WTC11 (cell line): ENCODE data around the gene MYCBPAP. TPM values are rescaled to one million over a fixed set of nuclear protein-coding genes. Genes with fewer than 3 reads are reported as not detected.
A peak's percentile ranks its signal among the peaks of the same experiment; 100 is the strongest.

Source experiments
- ATAC-seq: fragments of 200-7000 bp; cut with Tn5 transposase; 2 replicates; pipeline ENCODE4 v1.10.0; 2021; ENCODE audit warnings: mild to moderate bottlenecking, moderate library complexity
- CTCF ChIA-PET: fragments of 300-600 bp; sonication (Branson Sonifier 250); formaldehyde crosslinking; loops from one replicate; lab custom pipeline; 2021; ENCODE audit warnings: antibody characterized with exemption; lab: Charles Lee
- POLR2A ChIA-PET: fragments of 350-600 bp; sonication (Branson Sonifier 250); formaldehyde crosslinking; loops from one replicate; lab custom pipeline; 2021; ENCODE audit warnings: antibody characterized with exemption; lab: Charles Lee
- DNase-seq: peaks from one replicate; pipeline ENCODE4 v3.0.0; 2021; ENCODE audit warnings: low spot score
- H3K27ac Mint-ChIP-seq: 2 replicates; pipeline ENCODE4 v1.8.0; 2021; ENCODE audit warnings: mixed read lengths
- H3K27me3 Mint-ChIP-seq: 2 replicates; pipeline ENCODE4 v1.8.0; 2021; ENCODE audit warnings: low read depth, mild to moderate bottlenecking, moderate library complexity, mixed read lengths
- H3K36me3 Mint-ChIP-seq: 2 replicates; pipeline ENCODE4 v1.8.0; 2021; ENCODE audit warnings: mixed read lengths
- H3K4me1 Mint-ChIP-seq: 2 replicates; pipeline ENCODE4 v1.8.0; 2022; ENCODE audit warnings: mixed read lengths
- H3K4me3 Mint-ChIP-seq: 2 replicates; pipeline ENCODE4 v1.8.0; 2021; ENCODE audit warnings: mild to moderate bottlenecking, moderate library complexity, mixed read lengths
- H3K9me3 Mint-ChIP-seq: 2 replicates; pipeline ENCODE4 v1.8.0; 2021; ENCODE audit warnings: mixed read lengths
- ARID4B ChIP-seq: sonication (generic); formaldehyde crosslinking; IDR thresholded peaks from 2 replicates; pipeline ENCODE4 v1.8.0; 2023; ENCODE audit warnings: missing genetic modification reagents, mild to moderate bottlenecking, borderline replicate concordance
- IRF1 ChIP-seq: sonication (generic); formaldehyde crosslinking; IDR thresholded peaks from 2 replicates; pipeline ENCODE4 v1.8.0; 2023; ENCODE audit warnings: missing genetic modification reagents
- MLX ChIP-seq: sonication (generic); formaldehyde crosslinking; IDR thresholded peaks from 2 replicates; pipeline ENCODE4 v1.8.1; 2023; ENCODE audit warnings: mild to moderate bottlenecking, missing genetic modification reagents, moderate library complexity
- MXD4 ChIP-seq: fragments of 250-450 bp; sonication (Bioruptor Pico); IDR thresholded peaks from 2 replicates; pipeline ENCODE4 v1.8.0; 2021; ENCODE audit warnings: mild to moderate bottlenecking, moderate library complexity, borderline replicate concordance
- NFATC4 ChIP-seq: fragments of 250-450 bp; sonication (Bioruptor Pico); IDR thresholded peaks from 2 replicates; pipeline ENCODE4 v1.9.0; 2021; ENCODE audit warnings: mild to moderate bottlenecking
- OVOL2 ChIP-seq: fragments of 250-450 bp; sonication (Bioruptor Pico); IDR thresholded peaks from 2 replicates; pipeline ENCODE4 v1.9.0; 2021; ENCODE audit warnings: mild to moderate bottlenecking, borderline replicate concordance
- SOX15 ChIP-seq: fragments of 250-450 bp; sonication (Bioruptor Pico); IDR thresholded peaks from 2 replicates; pipeline ENCODE4 v1.9.0; 2021; ENCODE audit warnings: mild to moderate bottlenecking
- SP1 ChIP-seq: sonication (generic); formaldehyde crosslinking; conservative IDR thresholded peaks from 2 replicates; pipeline ENCODE4 v1.8.1; 2022; ENCODE audit warnings: missing genetic modification reagents
- ZBTB43 ChIP-seq: sonication (generic); formaldehyde crosslinking; IDR thresholded peaks from 2 replicates; pipeline ENCODE4 v1.8.1; 2023; ENCODE audit warnings: mild to moderate bottlenecking, missing genetic modification reagents
- ZNF138 ChIP-seq: sonication (generic); formaldehyde crosslinking; conservative IDR thresholded peaks from 2 replicates; pipeline ENCODE4 v1.8.1; 2022; ENCODE audit warnings: mild to moderate bottlenecking, moderate library complexity, missing genetic modification reagents
- ZNF263 ChIP-seq: sonication (generic); formaldehyde crosslinking; IDR thresholded peaks from 2 replicates; pipeline ENCODE4 v1.8.1; 2022; ENCODE audit warnings: low read depth, mild to moderate bottlenecking, moderate library complexity, missing genetic modification reagents
- ZNF425 ChIP-seq: fragments of 250-450 bp; sonication (Bioruptor Pico); conservative IDR thresholded peaks from 2 replicates; pipeline ENCODE4 v1.9.0; 2021; ENCODE audit warnings: mild to moderate bottlenecking
- total RNA-seq: library from RNA; stranded (reverse); gene quantifications from 3 replicates; pipeline ENCODE4 v1.2.3, GENCODE V29; 2021
- TF ChIP-seq, protein P1 (sequence below): fragments of 250-450 bp; sonication (Bioruptor Pico); IDR thresholded peaks from 2 replicates; pipeline ENCODE4 v1.8.0; 2021; ENCODE audit warnings: mild to moderate bottlenecking
- TF ChIP-seq, protein P2 (sequence below): sonication (generic); formaldehyde crosslinking; IDR thresholded peaks from 2 replicates; pipeline ENCODE4 v1.8.1; 2023; ENCODE audit warnings: mild to moderate bottlenecking, missing genetic modification reagents
- TF ChIP-seq, protein P3 (sequence below): sonication (generic); formaldehyde crosslinking; IDR thresholded peaks from 2 replicates; pipeline ENCODE4 v1.8.1; 2023; ENCODE audit warnings: mild to moderate bottlenecking, missing genetic modification reagents, moderate library complexity
- TF ChIP-seq, protein P4 (sequence below): sonication (generic); formaldehyde crosslinking; IDR thresholded peaks from 2 replicates; pipeline ENCODE4 v1.8.0; 2022; ENCODE audit warnings: mild to moderate bottlenecking, missing genetic modification reagents
- TF ChIP-seq, protein P5 (sequence below): fragments of 250-450 bp; sonication (Bioruptor Pico); IDR thresholded peaks from 2 replicates; pipeline ENCODE4 v1.9.0; 2021; ENCODE audit warnings: moderate library complexity, mild to moderate bottlenecking, inconsistent platforms, borderline replicate concordance

MYCBPAP gene
- total RNA-seq, 1 experiment from 2014 or later, result 5.7 TPM

GRCh38 chr17:50534979-50535326, 26.7 kb downstream of the MYCBPAP start:
- peak overlapping the region; percentile 87 for H3K4me3 Mint-ChIP-seq
- ATAC-seq (no peak), DNase-seq (no peak)
- ChIA-PET POLR2A (no interaction called here), CTCF (no interaction called here)
- TF ChIP-seq MXD4 (CRISPR knock-in tag), result no peak
- no peaks in the 10 kb centered on the region for H3K9me3 Mint-ChIP-seq
- peaks cover 13% of the 10 kb centered on the region; the same call in 1 of the 2 replicates for H3K36me3 Mint-ChIP-seq
- no peak overlapping the region for H3K27ac Mint-ChIP-seq
- H3K4me1 Mint-ChIP-seq, result peaks cover 46% of the 10 kb centered on the region
- peaks cover 26% of the 10 kb centered on the region for H3K27me3 Mint-ChIP-seq

- Mint-ChIP-seq H3K27ac (no peak overlapping the region), H3K36me3 (peaks cover 13% of the 10 kb centered on the region; the same call in 1 of the 2 replicates)
- DNase-seq, result no peak
- ATAC-seq, result no peak
- TF ChIP-seq ZNF263 (CRISPR knock-in tag), result no peak
- no peak for TF ChIP-seq ZNF138 (CRISPR knock-in tag)
- TF ChIP-seq, protein P1, sequence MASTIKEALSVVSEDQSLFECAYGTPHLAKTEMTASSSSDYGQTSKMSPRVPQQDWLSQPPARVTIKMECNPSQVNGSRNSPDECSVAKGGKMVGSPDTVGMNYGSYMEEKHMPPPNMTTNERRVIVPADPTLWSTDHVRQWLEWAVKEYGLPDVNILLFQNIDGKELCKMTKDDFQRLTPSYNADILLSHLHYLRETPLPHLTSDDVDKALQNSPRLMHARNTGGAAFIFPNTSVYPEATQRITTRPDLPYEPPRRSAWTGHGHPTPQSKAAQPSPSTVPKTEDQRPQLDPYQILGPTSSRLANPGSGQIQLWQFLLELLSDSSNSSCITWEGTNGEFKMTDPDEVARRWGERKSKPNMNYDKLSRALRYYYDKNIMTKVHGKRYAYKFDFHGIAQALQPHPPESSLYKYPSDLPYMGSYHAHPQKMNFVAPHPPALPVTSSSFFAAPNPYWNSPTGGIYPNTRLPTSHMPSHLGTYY (CRISPR knock-in tag), result no peak
- TF ChIP-seq, protein P2, sequence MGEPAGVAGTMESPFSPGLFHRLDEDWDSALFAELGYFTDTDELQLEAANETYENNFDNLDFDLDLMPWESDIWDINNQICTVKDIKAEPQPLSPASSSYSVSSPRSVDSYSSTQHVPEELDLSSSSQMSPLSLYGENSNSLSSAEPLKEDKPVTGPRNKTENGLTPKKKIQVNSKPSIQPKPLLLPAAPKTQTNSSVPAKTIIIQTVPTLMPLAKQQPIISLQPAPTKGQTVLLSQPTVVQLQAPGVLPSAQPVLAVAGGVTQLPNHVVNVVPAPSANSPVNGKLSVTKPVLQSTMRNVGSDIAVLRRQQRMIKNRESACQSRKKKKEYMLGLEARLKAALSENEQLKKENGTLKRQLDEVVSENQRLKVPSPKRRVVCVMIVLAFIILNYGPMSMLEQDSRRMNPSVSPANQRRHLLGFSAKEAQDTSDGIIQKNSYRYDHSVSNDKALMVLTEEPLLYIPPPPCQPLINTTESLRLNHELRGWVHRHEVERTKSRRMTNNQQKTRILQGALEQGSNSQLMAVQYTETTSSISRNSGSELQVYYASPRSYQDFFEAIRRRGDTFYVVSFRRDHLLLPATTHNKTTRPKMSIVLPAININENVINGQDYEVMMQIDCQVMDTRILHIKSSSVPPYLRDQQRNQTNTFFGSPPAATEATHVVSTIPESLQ (CRISPR knock-in tag), result no peak
- TF ChIP-seq ZNF425 (CRISPR knock-in tag), result no peak
- TF ChIP-seq ZBTB43 (CRISPR knock-in tag), result no peak
- TF ChIP-seq SOX15 (CRISPR knock-in tag), result no peak
- no peak for TF ChIP-seq SP1 (CRISPR knock-in tag)
- TF ChIP-seq, protein P3, sequence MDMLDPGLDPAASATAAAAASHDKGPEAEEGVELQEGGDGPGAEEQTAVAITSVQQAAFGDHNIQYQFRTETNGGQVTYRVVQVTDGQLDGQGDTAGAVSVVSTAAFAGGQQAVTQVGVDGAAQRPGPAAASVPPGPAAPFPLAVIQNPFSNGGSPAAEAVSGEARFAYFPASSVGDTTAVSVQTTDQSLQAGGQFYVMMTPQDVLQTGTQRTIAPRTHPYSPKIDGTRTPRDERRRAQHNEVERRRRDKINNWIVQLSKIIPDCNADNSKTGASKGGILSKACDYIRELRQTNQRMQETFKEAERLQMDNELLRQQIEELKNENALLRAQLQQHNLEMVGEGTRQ (CRISPR knock-in tag), result no peak
- TF ChIP-seq, protein P4, sequence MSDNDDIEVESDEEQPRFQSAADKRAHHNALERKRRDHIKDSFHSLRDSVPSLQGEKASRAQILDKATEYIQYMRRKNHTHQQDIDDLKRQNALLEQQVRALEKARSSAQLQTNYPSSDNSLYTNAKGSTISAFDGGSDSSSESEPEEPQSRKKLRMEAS (CRISPR knock-in tag), result no peak
- TF ChIP-seq, protein P5, sequence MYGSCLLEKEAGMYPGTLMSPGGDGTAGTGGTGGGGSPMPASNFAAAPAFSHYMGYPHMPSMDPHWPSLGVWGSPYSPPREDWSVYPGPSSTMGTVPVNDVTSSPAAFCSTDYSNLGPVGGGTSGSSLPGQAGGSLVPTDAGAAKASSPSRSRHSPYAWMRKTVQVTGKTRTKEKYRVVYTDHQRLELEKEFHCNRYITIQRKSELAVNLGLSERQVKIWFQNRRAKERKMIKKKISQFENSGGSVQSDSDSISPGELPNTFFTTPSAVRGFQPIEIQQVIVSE, result no peak
- TF ChIP-seq MLX (CRISPR knock-in tag), result no peak
- TF ChIP-seq ARID4B (CRISPR knock-in tag), result no peak
- no peak for TF ChIP-seq IRF1 (CRISPR knock-in tag)
- TF ChIP-seq NFATC4 (CRISPR knock-in tag), result no peak
- no peak for TF ChIP-seq OVOL2
- TF ChIP-seq, all 79 proteins: peak for 0
- no peaks in the 10 kb centered on the region for H3K9me3 Mint-ChIP-seq
- ChIA-PET POLR2A (no interaction called here), CTCF (no interaction called here)
- H3K4me3 Mint-ChIP-seq, result no peak overlapping the region
- H3K27me3 Mint-ChIP-seq, result peaks cover 26% of the 10 kb centered on the region
- H3K4me1 Mint-ChIP-seq, result peaks cover 50% of the 10 kb centered on the region
Observed at GRCh38 chr17:50535407-50535806, 27.2 kb downstream of the MYCBPAP start.
